Measurements from ENCODE around the gene TAF6. TPM values are rescaled to one million over a fixed set of nuclear protein-coding genes. Genes with fewer than 3 reads are reported as not detected.

TAF6 gene
- total and polyA plus RNA-seq, 9 of the 15 experiments (the other 6 are each of a cell fraction or from before 2014, with no cell fraction given), result 0.78 to 78.7 (median 21.3) TPM

- TF ChIP-seq SFPQ (IDR thresholded peaks at IDR 0.05; ENCODE audit: low read depth, low read length) (no peak), ZNF592 (IDR thresholded peaks at IDR 0.05) (peak; percentile 99), LCOR (CRISPR knock-in tag; IDR thresholded peaks at IDR 0.05) (peak; percentile 90), ATF1 (CRISPR knock-in tag; IDR thresholded peaks at IDR 0.05) (no peak), ATF1 (tag; IDR thresholded peaks at IDR 0.05) (peak; percentile 72), ZNF174 (CRISPR knock-in tag; IDR thresholded peaks at IDR 0.05) (no peak), ZEB2 (IDR thresholded peaks at IDR 0.05) (no peak), MAFK (IDR thresholded peaks at IDR 0.05; ENCODE audit: low read length) (no peak), DIDO1 (tag; IDR thresholded peaks at IDR 0.05; ENCODE audit: low read depth) (no peak), SIN3A (IDR thresholded peaks at IDR 0.05; ENCODE audit: borderline replicate concordance in 2 of 2, control insufficient read depth in 1 of 2, low read depth in 2 of 2, low read length in 2 of 2) (peak; percentile 84 to 88; a peak in 2 of 4 replicates), TEAD2 (tag; IDR thresholded peaks at IDR 0.05) (no peak), ETS1 (conservative IDR thresholded peaks at IDR 0.05; ENCODE audit: control insufficient read depth, low read depth, low read length) (0 out of 2 replicates have a peak, but pooled peaks have one; percentile 53), SETDB1 (IDR thresholded peaks at IDR 0.05; ENCODE audit: low read length) (no peak), BRF1 (IDR thresholded peaks at IDR 0.05; ENCODE audit: borderline replicate concordance, extremely low read depth, insufficient read length) (no peak), COPS2 (conservative IDR thresholded peaks at IDR 0.05) (no peak), ZNF121 (CRISPR knock-in tag; conservative IDR thresholded peaks at IDR 0.05) (no peak), ZNF239 (CRISPR knock-in tag; IDR thresholded peaks at IDR 0.05) (peak; percentile 63), ZNF586 (CRISPR knock-in tag; conservative IDR thresholded peaks at IDR 0.05) (no peak), HNRNPUL1 (IDR thresholded peaks at IDR 0.05; ENCODE audit: low read length) (no peak), HDAC1 (IDR thresholded peaks at IDR 0.05) (peak in 1 of 2 experiments; percentile 79; a peak in 2 of 4 replicates)
Measured at GRCh38 chr7:100088621-100089457, 30.3 kb downstream of the TAF6 start, which contains the start of gene COPS6 (continued).

All from K562 (cell line).